GM18858 (cell line): ENCODE measurements around the gene SMKR1.
"Not testable (repeated sequence)": the region's sequence is repeated elsewhere in the genome, so short reads cannot be mapped to it uniquely, and the experiment has no call there.

ENCODE experiments used
- ATAC-seq: cut with Tn5 transposase; IDR thresholded peaks from one replicate; pipeline ENCODE4 v1.9.1; 2021; ENCODE audit not compliant: unreplicated experiment

The SMKR1 gene

GRCh38 chr7:129481376-129481775 is 21.0 kb upstream of the SMKR1 start:
- ATAC-seq, result not testable (repeated sequence)

GRCh38 chr7:129482781-129483180 is 19.6 kb upstream of the SMKR1 start:
- no peak for ATAC-seq

GRCh38 chr7:129489491-129489890 is 12.8 kb upstream of the SMKR1 start:
- ATAC-seq, result no peak

GRCh38 chr7:129492391-129492790 is 9.9 kb upstream of the SMKR1 start:
- ATAC-seq, result no peak

GRCh38 chr7:129493555-129493954 is 8.8 kb upstream of the SMKR1 start:
- ATAC-seq, result no peak

- ATAC-seq, result peak; percentile 89
Observed at GRCh38 chr7:129494041-129494440, 8.3 kb upstream of the SMKR1 start.

GRCh38 chr7:129495987-129496386 is 6.3 kb upstream of the SMKR1 start:
- ATAC-seq, result no peak

GRCh38 chr7:129496653-129497052 is 5.7 kb upstream of the SMKR1 start:
- no peak for ATAC-seq

GRCh38 chr7:129497156-129497555 is 5.2 kb upstream of the SMKR1 start:
- no peak for ATAC-seq

- ATAC-seq, result no peak
Observed at GRCh38 chr7:129498021-129498420, 4.3 kb upstream of the SMKR1 start.

GRCh38 chr7:129499999-129500398 is 2.3 kb upstream of the SMKR1 start:
- no peak for ATAC-seq

- peak; percentile 11 for ATAC-seq
Observed at GRCh38 chr7:129502708-129503685, 666 bp downstream of the SMKR1 start.

GRCh38 chr7:129503725-129504124 is 1.4 kb downstream of the SMKR1 start:
- no peak for ATAC-seq

- no peak for ATAC-seq
Observed at GRCh38 chr7:129512192-129512591, 9.9 kb downstream of the SMKR1 start.

GRCh38 chr7:129513546-129513945 is 11.2 kb downstream of the SMKR1 start:
- ATAC-seq, result no peak

- no peak for ATAC-seq
Observed at GRCh38 chr7:129514683-129515082, 12.4 kb downstream of the SMKR1 start.

- no peak for ATAC-seq
Observed at GRCh38 chr7:129515381-129515780, 13.1 kb downstream of the SMKR1 start.

- no peak for ATAC-seq
Observed at GRCh38 chr7:129517931-129518330, 15.6 kb downstream of the SMKR1 start.

- no peak for ATAC-seq
Observed at GRCh38 chr7:129519464-129519863, 17.1 kb downstream of the SMKR1 start.

GRCh38 chr7:129522088-129522970 is 20.0 kb downstream of the SMKR1 start:
- ATAC-seq, result no peak

GRCh38 chr7:129522971-129523340 is 20.6 kb downstream of the SMKR1 start:
- ATAC-seq, result no peak

GRCh38 chr7:129523924-129524323 is 21.6 kb downstream of the SMKR1 start:
- no peak for ATAC-seq
